Stimulated activated naive CD8-positive, alpha-beta T cell treated with anti-CD3 and anti-CD28 coated beads, Interleukin-15, Interleukin-2, amounts not matched to agents 100 U/mL and 50 U/mL, for 24 hours (primary cell): ENCODE data around the gene EID2B.
A peak's percentile ranks its signal among the peaks of the same experiment; 100 is the strongest.

Experiments
- ATAC-seq: fragments of 150-1000 bp; cut with Tn5 transposase; one replicate; pipeline ENCODE4 v1.10.0; 2021
- DNase-seq: peaks from one replicate; pipeline ENCODE4 v3.0.0; 2021

EID2B gene

DNA sequence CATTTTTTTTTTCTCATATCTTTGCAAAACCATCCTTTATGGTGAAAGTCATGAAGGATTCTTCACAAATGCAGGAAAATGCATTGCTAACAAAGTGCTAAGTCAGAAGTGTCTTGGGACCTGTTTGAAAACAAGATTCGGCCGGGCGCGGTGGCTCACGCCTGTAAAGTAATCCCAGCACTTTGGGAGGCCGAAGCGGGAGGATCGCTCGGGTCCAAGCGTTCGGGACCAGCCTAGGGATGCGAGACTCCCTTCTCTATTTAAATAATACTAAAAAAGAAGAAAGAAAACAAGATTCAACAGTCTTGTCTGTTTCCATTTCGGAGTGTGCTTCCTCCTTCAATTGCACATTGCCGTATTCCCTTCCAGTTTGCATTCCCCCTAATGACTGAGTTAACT, 819 bp downstream of the EID2B start:
- ATAC-seq (no peak), DNase-seq (no peak)

DNA sequence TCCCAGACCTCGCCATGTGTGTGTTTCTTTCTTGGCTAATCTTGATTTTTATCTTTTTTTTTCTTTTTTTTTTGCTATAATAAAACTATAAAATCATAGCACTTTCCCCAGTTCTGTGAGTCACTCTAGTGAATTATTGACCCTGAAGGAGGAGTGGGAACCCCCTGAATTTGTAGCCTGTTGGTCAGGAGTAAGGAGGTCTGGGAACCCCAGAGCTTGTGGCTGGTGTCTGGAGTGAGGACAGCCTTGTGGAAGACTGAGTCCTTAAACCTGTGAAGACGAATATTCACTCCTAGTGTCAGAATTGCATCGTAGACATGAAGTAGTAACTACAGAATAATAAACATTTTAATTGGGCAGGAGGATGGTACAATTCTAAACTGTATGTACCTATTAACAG, 7.4 kb downstream of the EID2B start:
- DNase-seq = no peak
- ATAC-seq = no peak

DNA sequence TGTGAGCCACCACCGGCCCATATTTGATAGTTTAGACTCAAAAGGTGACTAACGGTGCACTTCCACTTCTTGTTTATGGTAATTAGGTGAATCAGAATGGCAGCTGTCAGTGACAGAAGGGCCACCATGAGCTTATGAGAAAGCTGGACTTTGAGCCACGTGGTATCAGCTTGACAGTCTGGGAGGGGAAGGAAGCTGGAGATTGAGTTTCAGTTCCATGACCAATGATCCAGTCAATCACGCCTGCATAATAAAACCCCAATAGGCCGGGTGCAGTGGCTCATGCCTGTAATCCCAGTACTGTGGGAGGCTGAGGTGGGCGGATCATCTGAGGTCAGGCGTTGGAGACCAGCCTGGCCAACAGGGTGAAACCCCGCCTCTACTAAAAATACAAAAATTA, 8.2 kb downstream of the EID2B start:
- ATAC-seq = peak; percentile 37
- no peak for DNase-seq

DNA sequence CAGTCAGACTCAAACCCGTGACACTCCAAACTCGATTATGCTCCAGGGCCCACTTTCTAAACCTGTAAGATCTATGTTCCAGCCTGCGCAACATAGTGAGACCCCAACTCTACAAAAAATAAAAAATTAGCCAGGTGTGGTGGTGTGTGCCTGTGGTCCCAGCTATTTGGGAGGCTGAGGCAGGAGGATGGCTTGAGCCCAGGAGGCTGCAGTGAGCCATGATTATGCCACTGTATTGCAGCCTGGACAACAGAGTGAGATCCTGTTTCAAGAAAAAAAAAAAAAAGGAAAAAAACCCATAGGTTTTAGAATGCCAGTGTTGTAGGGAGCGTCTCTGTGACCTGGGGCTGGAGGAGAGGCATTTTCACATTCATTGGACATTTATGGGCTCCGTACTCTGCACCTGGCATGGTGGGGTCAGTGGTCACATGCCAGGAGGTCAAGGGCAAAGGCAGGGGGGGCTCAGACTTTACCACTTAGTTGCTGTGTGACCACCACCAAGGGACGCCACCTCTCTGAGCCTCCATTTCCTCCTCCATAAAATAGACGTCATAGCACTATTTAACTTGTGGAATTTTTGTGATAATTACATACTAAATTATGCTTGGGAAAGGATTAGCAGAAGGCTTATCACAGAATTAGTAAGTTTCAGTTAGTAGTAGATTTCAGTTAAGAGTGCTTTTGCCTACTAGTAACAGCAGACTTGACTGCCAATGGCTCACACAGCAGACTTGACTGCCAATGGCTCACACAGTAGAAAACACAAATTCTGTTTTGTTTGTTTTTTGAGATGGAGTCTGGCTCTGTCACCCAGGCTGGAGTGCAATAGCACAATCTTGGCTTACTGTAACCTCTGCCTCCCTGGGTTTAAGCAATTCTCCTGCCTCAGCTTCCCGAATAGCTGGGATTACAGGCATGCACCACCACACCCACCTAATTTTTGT, 11.8 kb downstream of the EID2B start:
- ATAC-seq (no peak), DNase-seq (no peak)

DNA sequence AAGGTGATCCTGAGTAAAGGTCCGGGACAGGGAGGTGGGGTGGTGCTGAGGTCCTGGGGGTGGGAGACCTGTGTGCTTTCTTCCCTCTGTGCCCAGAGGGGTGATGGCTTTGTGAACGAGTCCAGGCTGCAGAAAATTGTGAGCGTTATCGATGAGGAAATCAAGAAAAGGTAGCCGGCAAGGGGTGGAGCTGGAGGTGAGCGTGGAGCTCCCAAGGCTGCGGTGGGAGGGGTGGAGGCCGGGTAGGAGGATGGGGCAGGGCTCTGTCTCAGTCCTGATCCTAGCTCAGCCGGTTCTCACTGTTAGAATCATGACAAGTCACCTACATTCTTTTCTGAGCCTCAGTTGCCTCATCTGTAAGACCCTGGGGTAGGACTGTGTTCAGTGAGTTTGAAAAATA, 13.7 kb downstream of the EID2B start:
- ATAC-seq (no peak), DNase-seq (no peak)

DNA sequence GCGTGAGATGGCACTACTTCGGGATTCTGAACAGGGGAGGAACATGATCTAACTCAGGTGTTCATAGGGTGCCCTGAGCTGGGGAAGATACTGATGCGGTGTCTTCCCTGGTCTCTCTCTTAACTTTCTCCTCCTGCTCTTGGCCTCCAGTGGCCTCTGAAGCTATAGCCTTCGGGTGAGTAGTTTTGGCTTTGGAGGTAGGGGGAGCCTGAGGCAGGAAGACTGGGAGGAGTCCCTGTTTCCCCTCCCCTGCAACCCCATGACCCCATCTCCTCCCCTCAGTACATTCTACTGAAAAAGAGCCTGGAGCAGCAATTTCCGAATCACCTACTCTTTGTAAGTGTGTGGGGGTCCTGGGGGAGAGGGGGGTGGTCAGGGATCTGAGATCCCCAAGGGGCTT, 14.2 kb downstream of the EID2B start:
- DNase-seq (no peak), ATAC-seq (no peak)

DNA sequence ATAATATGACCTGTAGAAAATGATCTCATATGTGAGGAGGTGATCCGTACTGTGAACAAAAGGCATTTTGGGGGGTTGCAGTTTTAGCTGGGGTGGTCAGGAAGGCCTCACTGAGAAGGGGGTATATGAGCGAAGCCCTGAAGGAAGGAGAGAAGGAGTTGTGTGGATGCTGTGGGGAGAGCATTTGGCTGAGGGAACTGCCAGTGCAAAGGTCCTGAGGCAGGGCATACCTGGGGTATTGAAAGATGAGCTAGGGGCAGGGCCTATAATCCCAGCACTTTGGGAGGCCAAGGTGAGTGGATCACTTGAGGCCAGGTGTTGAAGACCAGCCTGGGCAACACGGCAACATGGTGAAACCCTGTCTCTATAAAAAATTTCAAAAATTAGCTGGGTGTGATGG, 15.2 kb downstream of the EID2B start:
- DNase-seq (no peak), ATAC-seq (no peak)

DNA sequence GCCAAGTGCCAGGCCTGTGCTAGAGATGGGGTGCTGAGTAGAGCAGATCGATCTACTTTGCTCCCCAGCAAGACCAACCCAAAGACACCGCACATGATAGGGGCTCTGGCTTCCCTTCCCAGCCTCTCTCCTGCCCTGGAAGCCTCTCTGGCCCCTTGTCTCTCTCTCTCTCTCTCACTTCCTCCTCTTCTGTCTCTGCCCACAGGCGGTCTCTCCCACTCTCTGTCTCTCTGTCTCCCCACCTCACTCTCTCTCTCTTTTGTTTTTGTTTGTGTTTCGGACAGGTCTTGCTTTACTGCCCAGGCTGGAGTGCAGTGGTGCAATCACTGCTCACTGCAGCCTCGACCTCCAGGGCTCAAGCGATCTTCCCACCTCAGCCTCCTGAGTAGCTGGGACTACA, 16.4 kb downstream of the EID2B start:
- ATAC-seq (no peak), DNase-seq (no peak)

DNA sequence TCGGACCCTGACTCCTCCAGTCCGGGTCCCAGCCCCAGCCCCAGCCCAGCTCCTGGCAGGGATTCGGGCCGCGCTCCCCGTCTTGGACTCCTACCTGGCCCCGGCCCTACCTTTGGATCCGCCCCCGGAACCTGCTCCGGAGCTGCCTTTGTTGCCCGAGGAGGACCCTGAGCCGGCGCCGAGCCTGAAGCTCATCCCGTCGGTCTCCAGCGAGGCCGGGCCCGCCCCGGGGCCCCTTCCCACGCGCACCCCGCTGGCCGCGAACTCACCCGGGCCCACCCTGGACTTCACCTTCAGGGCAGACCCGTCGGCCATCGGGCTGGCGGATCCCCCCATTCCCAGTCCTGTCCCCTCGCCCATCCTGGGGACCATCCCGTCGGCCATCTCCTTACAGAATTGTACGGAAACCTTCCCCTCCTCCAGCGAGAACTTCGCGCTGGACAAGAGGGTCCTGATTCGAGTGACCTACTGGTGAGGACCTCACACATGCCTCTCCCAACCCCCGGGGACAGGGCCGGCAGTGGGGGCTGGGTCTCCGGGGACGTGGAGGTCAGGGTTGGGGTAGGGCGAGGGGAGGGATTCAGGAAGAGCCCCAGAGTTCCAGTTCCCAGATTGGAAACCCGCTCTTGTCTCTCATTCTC, 17.0 kb downstream of the EID2B start:
- ATAC-seq = no peak
- no peak for DNase-seq

DNA sequence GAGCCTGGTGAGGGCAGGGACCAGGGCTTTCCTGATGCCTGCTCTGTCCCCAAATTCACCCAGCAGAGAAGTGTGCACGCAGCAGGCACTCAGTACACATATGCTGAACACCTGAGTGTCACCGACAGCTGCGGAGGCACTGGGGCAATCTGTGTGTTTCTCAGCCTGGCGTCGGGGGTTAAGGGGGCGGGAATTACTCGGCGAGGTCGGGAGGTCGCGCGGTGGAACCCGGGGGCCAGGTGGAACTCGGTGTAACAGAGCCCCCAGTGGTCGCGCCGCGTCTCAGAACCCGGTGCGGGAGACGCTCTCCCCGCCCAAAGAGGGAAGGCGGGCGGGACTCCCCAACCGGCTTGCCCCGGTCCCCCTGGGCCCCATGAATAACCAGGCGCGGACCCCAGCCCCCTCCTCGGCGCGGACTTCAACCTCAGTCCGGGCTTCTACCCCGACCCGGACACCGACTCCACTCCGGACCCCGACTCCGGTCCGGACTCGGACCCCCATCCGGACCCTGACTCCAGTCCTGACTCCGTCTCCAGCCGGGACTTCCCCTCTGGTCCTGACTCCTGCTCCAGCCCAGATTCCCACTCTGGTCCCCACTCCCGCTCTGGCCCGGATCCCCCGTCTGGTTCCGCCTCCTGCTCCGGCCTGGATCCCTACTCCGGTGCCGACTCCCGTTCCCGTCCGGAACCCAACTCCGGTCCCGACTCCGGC, 17.7 kb downstream of the EID2B start, which contains the start of gene SELENOV:
SELENOV (plus strand) TSS at position 300 of the 711 bp plus-strand sequence; CDS start at position 374, 74 bp downstream.
- DNase-seq (peak; percentile 49), ATAC-seq (no peak)

DNA sequence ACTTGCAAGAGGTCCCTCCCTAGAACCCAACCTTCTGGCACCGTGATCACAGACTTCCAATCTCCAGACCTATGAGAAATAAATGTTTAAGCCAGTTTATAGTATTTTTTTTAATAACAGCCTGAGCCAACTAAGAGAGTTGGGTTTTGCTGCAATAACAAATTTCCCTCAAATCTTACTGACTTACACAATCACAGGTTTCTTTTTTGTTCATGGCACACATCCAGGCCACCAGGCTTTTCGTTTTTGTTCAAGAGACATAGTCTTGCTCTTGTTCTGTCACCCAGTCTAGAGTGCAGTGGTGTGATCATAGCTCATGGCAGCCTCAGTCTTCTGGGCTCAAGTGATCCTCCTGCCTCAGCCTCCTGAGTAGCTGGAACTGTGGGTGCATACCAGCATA, 19.7 kb downstream of the EID2B start:
- DNase-seq (no peak), ATAC-seq (no peak)

DNA sequence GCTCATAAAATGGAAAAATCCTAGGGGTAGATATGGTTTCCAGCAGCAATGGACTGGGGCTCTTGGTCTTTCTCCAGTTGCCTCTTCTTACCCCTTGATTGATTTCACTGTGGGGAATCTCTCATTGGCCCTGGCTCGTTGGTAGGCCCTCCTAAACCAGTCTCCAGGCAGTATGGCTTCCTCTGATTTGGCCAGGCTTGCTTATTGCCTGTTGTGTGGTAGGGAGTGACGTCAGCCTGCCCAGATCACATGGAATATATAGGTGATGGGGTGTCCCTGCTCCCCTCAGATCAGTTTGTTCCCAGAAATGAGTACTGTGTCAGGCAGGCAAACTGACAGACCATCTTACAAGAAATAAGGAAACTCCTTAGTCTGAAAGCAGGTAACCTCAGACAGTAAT, 23.4 kb downstream of the EID2B start:
- ATAC-seq (no peak), DNase-seq (no peak)

DNA sequence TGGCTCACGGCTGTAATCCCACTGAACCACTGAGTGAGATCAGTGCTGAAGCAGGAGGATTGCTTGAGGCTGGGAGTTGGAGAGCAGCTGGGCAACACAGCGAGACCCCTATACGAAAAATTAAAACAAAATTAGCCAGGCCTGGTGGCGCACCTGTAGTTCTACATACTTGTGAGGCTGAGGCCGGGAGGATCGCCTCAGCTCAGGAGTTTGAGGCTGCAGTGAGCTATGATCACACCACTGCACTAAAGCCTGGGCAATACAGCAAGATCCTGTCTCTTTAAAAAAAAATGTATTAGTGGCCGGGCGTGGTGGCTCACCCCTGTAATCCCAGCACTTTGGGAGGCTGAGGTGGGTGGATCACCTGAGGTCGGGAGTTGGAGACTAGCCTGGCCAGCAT, 24.0 kb downstream of the EID2B start:
- no peak for ATAC-seq
- no peak for DNase-seq

DNA sequence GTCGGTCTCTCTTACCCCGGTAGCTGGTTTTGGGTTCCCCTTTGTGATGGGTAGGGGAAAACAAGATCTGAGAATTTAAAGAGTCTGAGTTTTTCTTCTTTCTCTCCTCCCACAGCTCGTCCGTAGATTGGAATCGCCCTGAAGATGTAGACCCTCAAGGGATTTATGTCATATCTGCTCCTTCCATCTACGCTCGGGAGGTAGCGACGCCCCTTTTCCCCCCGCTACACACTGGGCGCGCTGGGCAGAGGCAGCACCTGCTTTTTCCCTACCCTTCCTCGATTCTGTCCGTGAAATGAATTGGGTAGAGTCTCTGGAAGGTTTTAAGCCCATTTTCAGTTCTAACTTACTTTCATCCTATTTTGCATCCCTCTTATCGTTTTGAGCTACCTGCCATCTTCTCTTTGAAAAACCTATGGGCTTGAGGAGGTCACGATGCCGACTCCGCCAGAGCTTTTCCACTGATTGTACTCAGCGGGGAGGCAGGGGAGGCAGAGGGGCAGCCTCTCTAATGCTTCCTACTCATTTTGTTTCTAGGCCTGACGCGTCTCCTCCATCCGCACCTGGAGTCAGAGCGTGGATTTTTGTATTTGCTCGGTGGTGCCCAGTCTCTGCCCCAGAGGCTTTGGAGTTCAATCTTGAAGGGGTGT, 24.8 kb downstream of the EID2B start:
- ATAC-seq (no peak), DNase-seq (no peak)

DNA sequence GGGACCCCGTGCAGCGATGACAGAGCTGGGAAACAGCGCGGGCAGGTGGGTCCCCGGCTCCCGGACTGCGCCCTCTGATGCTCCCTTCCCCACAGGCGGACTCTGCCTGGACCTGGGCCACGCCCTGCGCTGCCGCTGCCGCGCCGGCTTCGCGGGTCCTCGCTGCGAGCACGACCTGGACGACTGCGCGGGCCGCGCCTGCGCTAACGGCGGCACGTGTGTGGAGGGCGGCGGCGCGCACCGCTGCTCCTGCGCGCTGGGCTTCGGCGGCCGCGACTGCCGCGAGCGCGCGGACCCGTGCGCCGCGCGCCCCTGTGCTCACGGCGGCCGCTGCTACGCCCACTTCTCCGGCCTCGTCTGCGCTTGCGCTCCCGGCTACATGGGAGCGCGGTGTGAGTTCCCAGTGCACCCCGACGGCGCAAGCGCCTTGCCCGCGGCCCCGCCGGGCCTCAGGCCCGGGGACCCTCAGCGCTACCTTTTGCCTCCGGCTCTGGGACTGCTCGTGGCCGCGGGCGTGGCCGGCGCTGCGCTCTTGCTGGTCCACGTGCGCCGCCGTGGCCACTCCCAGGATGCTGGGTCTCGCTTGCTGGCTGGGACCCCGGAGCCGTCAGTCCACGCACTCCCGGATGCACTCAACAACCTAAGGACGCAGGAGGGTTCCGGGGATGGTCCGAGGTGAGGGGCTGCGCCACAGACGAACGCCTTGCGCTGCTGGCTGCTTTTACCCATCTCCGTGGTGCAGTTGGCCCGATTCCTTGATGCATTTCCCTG, 25.5 kb downstream of the EID2B start:
- DNase-seq (peak; percentile 71), ATAC-seq (peak; percentile 75)

DNA sequence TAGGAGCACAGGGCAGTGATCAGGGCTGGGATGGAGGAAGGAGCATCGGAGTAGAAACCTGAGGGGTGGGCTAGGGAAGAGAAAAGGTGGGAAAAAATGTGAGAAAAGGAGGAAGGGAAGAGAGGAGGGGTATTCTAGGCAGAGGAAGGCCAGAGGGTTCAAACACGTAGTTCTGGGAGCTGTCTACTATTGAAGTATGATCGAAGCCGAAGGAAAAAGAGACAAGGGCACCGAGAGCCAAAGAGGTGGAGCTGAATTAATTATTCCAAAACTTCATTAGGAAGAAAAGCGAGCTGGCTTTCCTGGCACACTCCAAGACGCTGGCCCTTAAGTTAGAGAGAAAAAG, 26.1 kb downstream of the EID2B start:
- DNase-seq (no peak), ATAC-seq (no peak)

DNA sequence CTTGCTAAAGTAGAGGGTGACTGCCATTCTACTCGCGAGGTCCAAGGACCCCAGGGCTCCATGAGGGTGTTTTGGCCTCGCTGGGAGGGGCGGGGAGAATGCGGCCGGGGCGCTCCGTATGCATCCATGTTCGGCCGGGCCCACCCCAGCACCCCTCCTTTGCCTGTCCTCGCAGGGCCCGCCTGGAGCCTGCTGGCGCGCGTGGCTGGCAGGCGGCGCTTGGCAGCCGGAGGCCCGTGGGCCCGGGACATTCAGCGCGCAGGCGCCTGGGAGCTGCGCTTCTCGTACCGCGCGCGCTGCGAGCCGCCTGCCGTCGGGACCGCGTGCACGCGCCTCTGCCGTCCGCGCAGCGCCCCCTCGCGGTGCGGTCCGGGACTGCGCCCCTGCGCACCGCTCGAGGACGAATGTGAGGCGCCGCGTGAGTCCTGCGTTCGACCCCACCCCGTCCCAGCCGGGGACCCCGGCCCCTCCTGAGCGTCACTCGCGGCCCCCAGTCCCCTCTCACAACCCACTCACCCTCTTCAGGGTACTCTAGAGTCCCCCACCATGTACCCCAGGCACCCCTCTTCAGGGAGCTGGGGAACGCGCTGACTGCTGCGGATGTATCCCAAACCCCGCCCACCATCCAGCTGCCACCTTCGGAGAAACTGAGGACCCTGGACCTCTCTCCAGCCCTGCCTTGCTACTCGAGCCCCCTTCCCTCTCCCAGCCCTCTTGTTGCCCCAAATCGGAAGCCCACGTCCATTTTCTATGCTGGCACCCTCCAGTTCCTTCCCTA, 29.8 kb downstream of the EID2B start:
- ATAC-seq (peak; percentile 58), DNase-seq (peak; percentile 85)

DNA sequence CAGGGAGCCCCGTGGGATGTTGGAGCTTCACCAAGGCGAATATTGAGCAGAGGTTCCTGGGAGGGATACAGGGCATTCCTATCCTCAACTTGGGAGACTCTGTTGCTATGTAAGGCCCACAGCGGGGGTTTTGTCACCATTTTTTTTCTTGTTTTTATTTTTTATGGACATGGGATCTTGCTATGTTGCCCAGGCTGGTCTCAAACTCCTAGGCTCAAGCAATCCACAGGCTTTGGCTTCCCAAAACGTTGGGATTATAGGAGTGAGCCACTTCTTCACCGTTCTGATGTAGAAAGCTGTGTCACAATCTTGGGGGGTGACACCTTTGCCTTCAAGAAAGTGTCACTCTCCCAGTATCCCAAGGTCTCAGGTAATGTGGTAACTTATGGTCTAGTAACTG, 31.3 kb downstream of the EID2B start:
- no peak for DNase-seq

DNA sequence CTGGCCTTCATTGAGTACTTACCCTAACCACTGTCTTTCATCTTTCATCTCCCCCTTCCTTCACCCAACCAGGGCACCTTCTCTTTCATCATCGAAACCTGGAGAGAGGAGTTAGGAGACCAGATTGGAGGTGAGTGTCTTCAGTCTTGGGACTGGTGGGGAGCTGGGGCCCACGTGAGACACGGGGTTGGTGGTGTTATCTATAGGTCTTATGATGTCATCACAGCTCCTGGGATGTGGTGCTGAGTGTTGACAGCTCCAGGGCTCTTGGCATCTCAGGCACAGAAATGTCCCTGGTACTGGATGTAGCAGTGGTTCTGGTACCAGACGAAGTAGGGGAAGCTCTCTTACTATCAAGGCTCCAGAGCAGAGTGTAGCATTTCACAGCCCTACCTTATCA, 32.1 kb downstream of the EID2B start:
- no peak for DNase-seq
- ATAC-seq = no peak

More for the DNA sequence above, 31.3 kb downstream of the EID2B start:
- ATAC-seq = no peak

DNA sequence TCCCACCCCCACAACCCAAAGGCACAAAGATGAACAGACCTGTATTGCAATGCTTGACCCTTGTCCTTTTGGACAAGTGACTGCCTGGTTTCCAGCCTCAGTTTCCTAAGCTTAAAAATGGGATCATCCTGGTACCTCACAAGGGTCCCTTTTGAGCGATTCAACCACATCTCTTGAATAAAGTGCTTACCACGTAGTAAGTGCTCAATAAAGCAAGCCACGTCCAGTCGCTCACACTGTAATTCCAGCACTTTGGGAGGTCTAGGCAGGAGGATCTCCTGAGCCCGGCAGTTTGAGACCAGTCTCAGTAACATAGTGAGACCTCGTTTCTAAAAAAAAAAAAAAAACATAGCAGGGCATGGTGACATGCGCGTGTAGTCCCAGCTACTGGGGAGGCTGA, 32.7 kb downstream of the EID2B start:
- no peak for DNase-seq
- no peak for ATAC-seq
